Gastrocnemius medialis (tissue), 4 donors: ENCODE results near the gene TPCN1. TPM values are rescaled to one million over a fixed set of nuclear protein-coding genes. Genes with fewer than 3 reads are reported as not detected.

Experiments used
- ATAC-seq, 2 donors: fragments of 150-250 bp; one replicate each; pipeline ENCODE4 v1.9.1; 2016
- DNase-seq, 2 donors: peaks; one replicate each; pipeline ENCODE4 v3.0.0-alpha.2; 2019
- H3K27ac ChIP-seq, 4 donors: fragments of 200-600 bp; sonication (generic); 1 replicate in 1 of 4; 2 replicates in 3 of 4; pipeline ENCODE4 v1.5.1; 2016 to 2018; ENCODE audit warnings: mild to moderate bottlenecking in 2 of 4, moderate library complexity in 1 of 4
- H3K27me3 ChIP-seq, 3 donors: fragments of 200-600 bp; sonication (generic) in 2 of 3; 1 replicate in 1 of 3; 2 replicates in 2 of 3; pipeline versions ENCODE4 v1.5.1 to v1.6.0; 2016 to 2019; ENCODE audit warnings: mild to moderate bottlenecking in 1 of 3, moderate library complexity in 1 of 3
- H3K36me3 ChIP-seq, 2 donors: fragments of 200-600 bp; sonication (generic) in 1 of 2; one replicate each; pipeline ENCODE4 v1.5.1; 2017 to 2018
- H3K4me1 ChIP-seq, 2 donors: fragments of 200-600 bp; sonication (generic) in 1 of 2; one replicate each; pipeline ENCODE4 v1.5.1; 2016 to 2017; ENCODE audit warnings: mild to moderate bottlenecking in 2 of 2
- H3K4me3 ChIP-seq, 4 donors: fragments of 200-600 bp; sonication (generic) in 3 of 4; 1 replicate in 1 of 4; 2 replicates in 3 of 4; pipeline ENCODE4 v1.5.1; 2016 to 2019; ENCODE audit warnings: mild to moderate bottlenecking in 2 of 4
- H3K9me3 ChIP-seq, 3 donors: fragments of 200-600 bp; sonication (generic) in 2 of 3; 1 replicate in 1 of 3; 2 replicates in 2 of 3; pipeline ENCODE4 v1.5.1; 2016 to 2019
- POLR2A ChIP-seq, 2 donors: fragments of 450-650 bp; IDR thresholded peaks; one replicate each; pipeline ENCODE4 v1.6.1; 2017; ENCODE audit warnings: antibody characterized with exemption in 2 of 2, mild to moderate bottlenecking in 2 of 2, moderate library complexity in 2 of 2
- in situ Hi-C, 4 donors: fragments of 200-750 bp; cut with MboI; loops; one replicate each; pipeline versions ENCODE4 v1.15.0 to v1.8.0; 2017; ENCODE audit warnings: low sequenced_read_pairs in 4 of 4
- intact Hi-C: fragments of 100-400 bp; cut with DNase I; formaldehyde crosslinking; loops from one replicate; pipeline ENCODE4 v1.15.1; 2023; ENCODE audit warnings: low total_unique reads
- total RNA-seq, 4 donors: library from RNA; depleted of rRNA; stranded (reverse); fragments of >200 nt; gene quantifications; one replicate each; pipeline versions ENCODE4 v1.1.0 to v1.2.3, GENCODE V29; 2016
- TF ChIP-seq, protein P1 (sequence below), 5 experiments: fragments of 450-650 bp in 3 of 5; fragments of 200-600 bp in 2 of 5; sonication (generic) in 2 of 5; IDR thresholded peaks in 4 of 5; conservative IDR thresholded peaks in 1 of 5; 1 replicate in 4 of 5; 2 replicates in 1 of 5; pipeline ENCODE4 v1.5.1; 2016 to 2019; ENCODE audit warnings: antibody characterized with exemption in 5 of 5, mild to moderate bottlenecking in 3 of 5, moderate library complexity in 3 of 5

TPCN1 gene
- total RNA-seq, result 10 to 100 TPM; 21.4 to 27.0 (median 25.4) TPM

DNA sequence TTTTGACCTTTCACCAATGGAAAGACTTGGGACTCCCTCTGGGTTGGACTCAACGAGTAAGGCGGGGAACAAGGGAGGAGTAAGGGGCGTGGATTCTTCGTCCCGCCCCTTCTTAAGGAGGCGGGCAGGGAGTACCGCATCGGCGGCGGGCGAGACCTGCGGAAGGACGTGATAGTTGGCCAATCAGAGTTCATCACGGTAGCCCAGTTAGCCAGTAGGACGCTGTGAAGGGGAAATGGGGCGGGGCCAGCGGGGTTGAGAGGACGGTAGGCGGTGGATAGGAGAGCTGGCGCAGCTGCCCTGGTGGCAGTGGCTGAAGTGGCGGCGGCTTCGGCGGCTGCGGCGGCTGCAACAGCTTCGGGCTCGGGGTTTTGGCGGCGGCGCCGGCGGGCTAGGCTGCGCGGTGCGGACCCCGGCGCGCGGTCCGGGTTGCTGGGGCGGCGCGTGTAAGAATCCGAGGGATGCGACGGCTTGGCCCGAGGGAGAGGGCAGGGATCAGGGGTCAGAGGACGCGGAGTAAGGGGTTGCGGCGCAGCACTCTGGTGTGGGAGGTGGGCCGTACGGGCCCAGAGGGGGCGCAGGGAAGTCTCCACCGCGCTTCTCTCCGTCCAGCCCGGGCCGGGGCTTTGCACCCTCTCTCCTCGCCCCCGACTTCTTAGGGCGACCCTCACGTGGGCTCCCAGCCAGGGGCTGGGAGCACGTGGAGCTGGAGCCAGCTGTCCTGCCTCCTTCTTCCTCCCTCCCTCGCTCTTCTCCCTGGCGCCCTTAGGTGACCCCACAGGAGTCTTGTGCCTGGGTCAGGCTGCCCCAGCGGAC lies at the start of gene TPCN1:
Gene TPCN1 (plus strand): TSS at position 284 of the 816 bp plus-strand sequence. CDS start 5,389 bp downstream, outside the sequence.
- in situ Hi-C loops, result no loop called here
- Histone ChIP-seq H3K4me1 (peaks cover 37 to 41% of the 10 kb centered on the region in 2 donors), H3K27me3 (no peaks in the 10 kb centered on the region), H3K4me3 (peak within 1 kb of the TSS; percentile 72 to 89 (median 80)), H3K27ac (peak within 1 kb of the TSS; percentile 92 to 99 (median 96)), H3K9me3 (no peaks in the 10 kb centered on the region), H3K36me3 (no peaks in the 10 kb centered on the region)
- DNase-seq, result peak; percentile 100
- peak; percentile 99 to 100 for TF ChIP-seq POLR2A (IDR thresholded peaks at IDR 0.05)
- TF ChIP-seq, protein P1, sequence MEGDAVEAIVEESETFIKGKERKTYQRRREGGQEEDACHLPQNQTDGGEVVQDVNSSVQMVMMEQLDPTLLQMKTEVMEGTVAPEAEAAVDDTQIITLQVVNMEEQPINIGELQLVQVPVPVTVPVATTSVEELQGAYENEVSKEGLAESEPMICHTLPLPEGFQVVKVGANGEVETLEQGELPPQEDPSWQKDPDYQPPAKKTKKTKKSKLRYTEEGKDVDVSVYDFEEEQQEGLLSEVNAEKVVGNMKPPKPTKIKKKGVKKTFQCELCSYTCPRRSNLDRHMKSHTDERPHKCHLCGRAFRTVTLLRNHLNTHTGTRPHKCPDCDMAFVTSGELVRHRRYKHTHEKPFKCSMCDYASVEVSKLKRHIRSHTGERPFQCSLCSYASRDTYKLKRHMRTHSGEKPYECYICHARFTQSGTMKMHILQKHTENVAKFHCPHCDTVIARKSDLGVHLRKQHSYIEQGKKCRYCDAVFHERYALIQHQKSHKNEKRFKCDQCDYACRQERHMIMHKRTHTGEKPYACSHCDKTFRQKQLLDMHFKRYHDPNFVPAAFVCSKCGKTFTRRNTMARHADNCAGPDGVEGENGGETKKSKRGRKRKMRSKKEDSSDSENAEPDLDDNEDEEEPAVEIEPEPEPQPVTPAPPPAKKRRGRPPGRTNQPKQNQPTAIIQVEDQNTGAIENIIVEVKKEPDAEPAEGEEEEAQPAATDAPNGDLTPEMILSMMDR (IDR thresholded peaks at IDR 0.05 in 4 of 5, conservative IDR thresholded peaks at IDR 0.05 in 1 of 5), result peak in 4 of 5 experiments; percentile 7 to 13 (median 12)
- intact Hi-C loops, result loop anchor here (2.0 to 5.0 kb wide), 2 partner anchors 25 to 799 kb away; no protein-coding TSS in a partner anchor
- peak; percentile 86 to 93 for ATAC-seq

DNA sequence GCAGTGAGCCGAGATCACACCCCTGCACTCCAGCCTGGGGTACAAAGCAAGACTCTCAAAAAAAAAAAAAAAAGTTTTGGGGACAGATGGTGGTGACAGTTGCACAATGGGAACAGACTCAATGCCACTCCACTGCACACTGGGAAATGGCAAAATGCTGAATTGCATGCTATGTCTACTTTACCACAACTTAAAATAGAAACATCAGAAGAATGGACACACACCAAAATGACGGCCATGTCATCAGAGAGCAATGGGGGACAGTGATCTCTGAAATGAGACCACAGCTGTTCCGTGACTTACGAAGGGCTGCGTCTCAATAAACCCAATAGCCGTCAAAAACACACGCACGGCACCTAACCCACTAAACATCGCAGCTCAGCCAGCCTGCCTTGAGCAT lies 49.7 kb upstream of the TPCN1 start:
- intact Hi-C loops, result loop anchor here (5.0 kb wide), 1 partner anchor 124 kb away; no protein-coding TSS in a partner anchor

GRCh38 chr12:113172185-113172584 lies 49.1 kb upstream of the TPCN1 start:
- H3K9me3 ChIP-seq, result no peaks in the 10 kb centered on the region
- H3K4me1 ChIP-seq, result no peaks in the 10 kb centered on the region
- ATAC-seq (no peak), DNase-seq (no peak)
- in situ Hi-C loops (no loop called here), intact Hi-C loops (loop anchor here (5.0 kb wide), 1 partner anchor 125 kb away; no protein-coding TSS in a partner anchor)
- no peaks in the 10 kb centered on the region for H3K27me3 ChIP-seq
- H3K36me3 ChIP-seq, result peaks cover 3 to 97% of the 10 kb centered on the region in 2 donors
- no peak overlapping the region for H3K27ac ChIP-seq
- TF ChIP-seq POLR2A (IDR thresholded peaks at IDR 0.05), result no peak
- TF ChIP-seq, protein P1 (IDR thresholded peaks at IDR 0.05 in 4 of 5, conservative IDR thresholded peaks at IDR 0.05 in 1 of 5), result no peak
- no peak overlapping the region for H3K4me3 ChIP-seq

More for the DNA sequence above, 49.7 kb upstream of the TPCN1 start:
- ATAC-seq (no peak), DNase-seq (no peak)
- Histone ChIP-seq H3K4me3 (no peak overlapping the region), H3K36me3 (peaks cover 3 to 97% of the 10 kb centered on the region in 2 donors), H3K27me3 (no peaks in the 10 kb centered on the region), H3K27ac (no peak overlapping the region), H3K4me1 (no peaks in the 10 kb centered on the region), H3K9me3 (no peaks in the 10 kb centered on the region)
- TF ChIP-seq, protein P1 (IDR thresholded peaks at IDR 0.05 in 4 of 5, conservative IDR thresholded peaks at IDR 0.05 in 1 of 5), result no peak
- TF ChIP-seq POLR2A (IDR thresholded peaks at IDR 0.05), result no peak
- in situ Hi-C loops, result no loop called here

DNA sequence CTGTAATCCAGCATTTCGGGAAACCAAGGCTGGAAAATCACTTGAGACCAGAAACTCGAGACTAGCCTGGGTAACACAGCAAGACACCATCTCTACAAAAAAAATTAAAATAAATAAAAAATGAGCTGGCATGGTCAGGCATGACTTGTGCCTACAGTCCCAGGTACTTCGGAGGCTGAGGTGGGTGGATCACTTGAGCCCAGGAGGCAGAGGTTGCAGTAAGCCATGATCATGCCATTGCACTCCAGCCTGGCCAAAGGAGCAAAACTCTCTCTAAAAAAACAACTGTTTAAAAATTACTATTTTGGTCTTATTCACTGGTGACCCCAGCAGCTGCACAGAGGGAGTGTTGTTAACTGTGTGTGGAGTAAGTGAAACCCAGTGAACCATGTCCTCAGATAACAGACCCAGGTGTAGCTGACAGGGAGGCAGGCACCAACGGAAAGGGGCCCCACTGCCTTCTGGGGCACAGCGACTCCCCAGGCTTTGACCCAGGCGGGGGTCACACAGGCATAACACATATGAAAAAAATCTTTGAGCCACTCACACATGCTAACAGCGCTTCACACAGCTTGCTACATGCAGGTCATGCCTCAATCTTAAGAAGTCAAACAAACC lies 48.1 kb upstream of the TPCN1 start:
- TF ChIP-seq, protein P1 (IDR thresholded peaks at IDR 0.05 in 4 of 5, conservative IDR thresholded peaks at IDR 0.05 in 1 of 5), result no peak
- TF ChIP-seq POLR2A (IDR thresholded peaks at IDR 0.05), result no peak
- H3K27ac ChIP-seq, result no peak overlapping the region
- peaks cover 3 to 97% of the 10 kb centered on the region in 2 donors for H3K36me3 ChIP-seq
- in situ Hi-C loops, result no loop called here
- H3K27me3 ChIP-seq, result no peaks in the 10 kb centered on the region
- H3K4me1 ChIP-seq, result no peaks in the 10 kb centered on the region
- no peak overlapping the region for H3K4me3 ChIP-seq
- intact Hi-C loops, result loop anchor here (5.0 kb wide), 1 partner anchor 126 kb away; no protein-coding TSS in a partner anchor
- no peaks in the 10 kb centered on the region for H3K9me3 ChIP-seq
- DNase-seq (no peak), ATAC-seq (no peak)
